Prostate gland (tissue), 2 donors: ENCODE measurements around the gene PCK1.

ENCODE experiments used
- POLR2A ChIP-seq: fragments of 450-650 bp; IDR thresholded peaks from one replicate; pipeline ENCODE4 v1.6.1; 2016; ENCODE audit warnings: antibody characterized with exemption, mild to moderate bottlenecking
- POLR2AphosphoS5 ChIP-seq: sonication (generic); formaldehyde crosslinking; IDR thresholded peaks from one replicate; pipeline ENCODE4 v1.6.1; 2017; ENCODE audit warnings: antibody characterized with exemption
- TF ChIP-seq, protein P1 (sequence below), 4 experiments: fragments of 200-600 bp in 2 of 4; fragments of 450-650 bp in 2 of 4; sonication (generic) in 2 of 4; IDR thresholded peaks; 1 replicate in 3 of 4; 2 replicates in 1 of 4; pipeline ENCODE4 v1.5.1; 2016 to 2019; ENCODE audit warnings: antibody characterized with exemption in 4 of 4, mild to moderate bottlenecking in 2 of 4, moderate library complexity in 2 of 4

DNA sequence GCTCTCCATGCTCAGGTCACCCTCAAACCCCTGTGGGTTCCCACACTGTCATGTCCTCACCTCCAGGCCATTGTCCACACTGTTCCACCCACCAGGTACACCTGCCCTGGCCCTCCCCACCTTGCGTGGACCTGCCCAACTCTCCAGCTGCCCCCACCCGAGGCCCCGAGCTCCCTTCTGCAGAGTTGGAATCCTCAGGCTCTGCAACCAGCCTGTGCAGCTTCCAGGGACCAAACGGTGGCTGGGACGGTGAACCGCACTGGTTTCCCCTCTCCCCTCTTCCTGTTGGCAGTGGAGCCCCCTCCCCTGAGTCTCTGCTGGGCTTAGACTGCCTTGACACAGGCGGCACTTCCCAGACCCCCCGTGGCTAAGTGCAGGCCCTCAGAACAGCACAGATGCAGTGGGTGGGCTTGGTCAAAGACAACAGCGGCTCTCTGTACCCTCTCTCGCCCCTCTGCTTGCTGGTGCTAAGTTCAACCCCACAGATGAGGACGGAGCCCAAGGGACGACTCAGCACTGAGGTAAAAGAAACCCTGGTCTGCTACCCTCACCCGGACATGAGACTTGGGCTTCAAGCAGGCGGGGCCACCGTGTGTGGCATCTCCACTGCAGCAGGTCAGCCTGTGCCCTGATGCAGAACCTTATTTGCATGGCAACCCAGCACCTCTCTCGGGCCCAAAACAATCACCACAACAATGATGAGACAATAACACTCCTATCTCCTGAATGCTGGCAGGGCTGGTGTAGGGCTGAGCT is 48.4 kb downstream of the PCK1 start:
- TF ChIP-seq, protein P1, sequence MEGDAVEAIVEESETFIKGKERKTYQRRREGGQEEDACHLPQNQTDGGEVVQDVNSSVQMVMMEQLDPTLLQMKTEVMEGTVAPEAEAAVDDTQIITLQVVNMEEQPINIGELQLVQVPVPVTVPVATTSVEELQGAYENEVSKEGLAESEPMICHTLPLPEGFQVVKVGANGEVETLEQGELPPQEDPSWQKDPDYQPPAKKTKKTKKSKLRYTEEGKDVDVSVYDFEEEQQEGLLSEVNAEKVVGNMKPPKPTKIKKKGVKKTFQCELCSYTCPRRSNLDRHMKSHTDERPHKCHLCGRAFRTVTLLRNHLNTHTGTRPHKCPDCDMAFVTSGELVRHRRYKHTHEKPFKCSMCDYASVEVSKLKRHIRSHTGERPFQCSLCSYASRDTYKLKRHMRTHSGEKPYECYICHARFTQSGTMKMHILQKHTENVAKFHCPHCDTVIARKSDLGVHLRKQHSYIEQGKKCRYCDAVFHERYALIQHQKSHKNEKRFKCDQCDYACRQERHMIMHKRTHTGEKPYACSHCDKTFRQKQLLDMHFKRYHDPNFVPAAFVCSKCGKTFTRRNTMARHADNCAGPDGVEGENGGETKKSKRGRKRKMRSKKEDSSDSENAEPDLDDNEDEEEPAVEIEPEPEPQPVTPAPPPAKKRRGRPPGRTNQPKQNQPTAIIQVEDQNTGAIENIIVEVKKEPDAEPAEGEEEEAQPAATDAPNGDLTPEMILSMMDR (IDR thresholded peaks at IDR 0.05), result no peak
- TF ChIP-seq POLR2AphosphoS5 (no peak), POLR2A (no peak)
